Stimulated activated naive CD8-positive, alpha-beta T cell treated with anti-CD3 and anti-CD28 coated beads, Interleukin-15, Interleukin-2, amounts not matched to agents 100 U/mL and 50 U/mL, for 24 hours (primary cell): ENCODE results near the gene PDIK1L.

Experiments
- ATAC-seq: fragments of 150-1000 bp; cut with Tn5 transposase; one replicate; pipeline ENCODE4 v1.10.0; 2021
- DNase-seq: peaks from one replicate; pipeline ENCODE4 v3.0.0; 2021

Gene PDIK1L

DNA sequence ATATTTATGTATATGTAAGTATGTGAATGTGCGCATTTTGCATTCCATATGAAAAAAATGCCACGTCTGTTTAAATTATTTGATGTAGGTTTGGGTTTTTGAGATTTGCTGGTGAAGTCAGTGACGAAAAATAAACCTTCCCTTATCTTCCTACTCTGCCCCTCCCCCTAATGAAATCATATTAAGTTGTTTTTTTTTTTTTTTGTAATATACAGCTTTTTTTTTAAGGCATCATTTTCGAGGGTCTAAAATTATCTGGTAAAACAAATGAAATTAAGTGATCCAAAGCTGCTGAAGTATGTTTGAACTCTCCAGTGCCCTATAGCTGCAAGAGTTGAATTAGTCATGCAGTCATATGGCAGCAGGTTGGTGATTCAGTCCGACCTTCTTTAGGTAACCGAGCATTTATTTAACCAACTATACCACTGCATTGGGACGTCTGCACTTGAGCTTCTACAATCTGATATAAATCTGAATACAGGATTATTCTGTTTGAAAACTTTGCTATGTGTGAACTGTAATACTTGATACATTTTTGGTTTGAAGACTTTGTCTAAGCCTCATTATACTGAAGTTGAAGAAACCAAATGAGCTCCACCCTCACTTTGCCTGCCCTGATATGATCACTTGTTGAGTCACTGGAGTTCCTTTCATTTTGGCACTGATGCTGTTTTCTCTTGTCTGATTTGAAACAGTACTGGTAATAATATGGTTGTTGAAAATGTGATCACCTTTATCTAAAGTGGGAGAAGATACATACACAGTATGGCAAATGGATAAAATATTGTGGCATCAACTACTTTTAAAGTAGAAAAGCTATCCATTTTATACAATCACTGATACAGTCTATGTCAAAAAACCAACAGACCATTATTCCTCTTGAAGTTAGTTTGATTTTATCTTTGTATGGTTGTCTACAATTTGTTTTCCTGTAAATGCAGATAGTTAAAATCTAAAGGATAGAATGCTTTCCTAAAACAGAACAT lies 11.7 kb downstream of the PDIK1L start:
- ATAC-seq (peak; percentile 83), DNase-seq (no peak)

DNA sequence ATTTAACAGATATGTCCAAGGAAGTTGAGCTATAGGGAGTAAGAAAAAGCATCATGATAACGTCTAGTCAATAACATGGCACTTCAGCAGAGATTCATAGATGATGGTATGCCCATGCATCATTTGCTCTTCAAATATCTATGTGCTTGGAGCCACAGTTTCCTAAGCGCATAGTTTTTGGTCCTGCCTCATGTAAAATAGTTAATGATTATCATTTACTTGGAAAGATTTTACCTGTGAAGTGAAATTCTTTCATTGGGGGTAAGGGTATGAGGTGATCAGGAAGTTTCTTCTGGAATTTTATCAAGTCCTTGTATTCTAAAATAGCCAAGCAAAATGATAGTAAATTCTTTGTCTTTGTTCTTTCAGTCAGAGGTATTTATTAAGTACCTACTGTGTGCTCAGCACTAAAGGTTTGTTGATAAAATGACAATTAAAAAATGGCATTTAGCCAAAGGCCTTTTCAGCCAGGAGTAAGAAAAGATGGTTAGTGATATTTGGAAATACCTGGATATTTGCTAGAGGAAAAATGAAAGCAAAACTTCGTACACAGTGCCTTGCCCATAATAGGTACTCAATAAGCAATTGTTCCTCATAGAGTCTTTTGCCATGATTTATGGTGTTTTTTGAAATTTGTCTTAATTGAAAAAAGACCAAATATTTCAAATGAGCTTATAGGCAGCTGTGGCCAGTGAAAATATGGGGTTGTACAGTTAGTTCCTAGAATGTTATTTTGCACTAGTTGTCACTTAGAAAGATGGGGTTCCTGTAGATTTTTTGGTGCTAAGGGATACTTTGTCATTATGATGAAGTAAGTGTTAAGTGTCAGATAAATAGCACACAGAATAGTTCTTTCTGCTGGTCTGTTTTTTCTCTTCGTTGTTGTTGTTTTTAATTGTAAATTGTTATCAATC lies 13.1 kb downstream of the PDIK1L start:
- no peak for DNase-seq
- ATAC-seq, result no peak

DNA sequence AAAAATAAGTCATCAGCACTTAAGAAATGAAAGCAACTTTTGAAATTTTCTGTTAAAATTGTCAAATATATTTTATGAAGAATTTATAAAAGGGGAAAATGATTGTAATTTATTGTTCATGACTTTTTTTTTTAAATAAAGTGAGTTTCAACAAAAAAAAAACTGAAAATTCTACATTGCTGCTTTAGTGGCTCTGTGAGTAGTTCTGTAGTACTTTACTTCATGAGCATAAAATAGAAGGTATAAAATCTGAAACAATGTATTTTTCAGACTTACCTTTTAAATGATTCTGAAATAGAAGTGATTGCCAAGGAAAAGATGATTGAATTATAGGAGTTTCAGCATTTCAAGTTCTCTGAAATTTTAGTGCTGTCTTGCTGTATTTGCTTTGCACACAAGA lies 13.8 kb downstream of the PDIK1L start:
- DNase-seq (no peak), ATAC-seq (no peak)

- no peak for DNase-seq
Observed at GRCh38 chr1:26125946-26126320, 14.3 kb downstream of the PDIK1L start.

DNA sequence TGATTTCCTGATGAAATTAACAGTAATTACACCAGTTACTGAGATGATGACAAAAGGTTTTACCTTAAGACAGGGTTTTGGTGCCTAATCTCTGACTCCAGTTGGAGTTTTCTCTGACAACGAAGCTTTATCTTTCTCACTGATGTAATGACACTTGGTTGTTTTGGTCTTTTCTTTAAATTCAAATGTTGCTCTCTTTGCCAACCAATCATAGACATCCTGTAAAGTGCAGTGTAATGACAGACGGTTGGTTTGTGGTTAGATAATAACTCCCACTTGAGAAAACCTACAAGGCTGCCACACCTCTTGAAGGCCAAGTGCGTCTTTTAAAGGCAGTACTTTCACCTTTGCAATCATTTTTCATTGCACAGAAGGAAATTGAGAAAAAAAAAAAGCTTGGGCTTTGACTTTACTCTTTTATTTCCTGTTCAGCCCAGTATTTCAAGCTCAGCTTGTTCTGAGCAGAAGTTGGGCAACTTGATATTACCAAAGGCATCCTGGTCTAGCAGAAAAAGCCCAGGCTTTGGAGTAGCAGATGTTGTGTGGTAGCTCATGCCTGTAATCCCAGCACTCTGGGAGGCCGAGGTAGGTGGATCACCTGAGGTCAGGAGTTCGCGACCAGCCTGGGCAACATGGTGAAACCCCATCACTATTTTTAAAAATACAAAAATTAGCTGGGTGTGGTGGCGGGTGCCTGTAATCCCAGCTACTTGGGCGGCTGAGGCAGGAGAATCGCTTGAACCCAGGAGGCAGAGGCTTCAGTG lies 14.9 kb downstream of the PDIK1L start:
- ATAC-seq (peak; percentile 89), DNase-seq (peak; percentile 22)

More at GRCh38 chr1:26125946-26126320, 14.3 kb downstream of the PDIK1L start:
- ATAC-seq, result no peak

DNA sequence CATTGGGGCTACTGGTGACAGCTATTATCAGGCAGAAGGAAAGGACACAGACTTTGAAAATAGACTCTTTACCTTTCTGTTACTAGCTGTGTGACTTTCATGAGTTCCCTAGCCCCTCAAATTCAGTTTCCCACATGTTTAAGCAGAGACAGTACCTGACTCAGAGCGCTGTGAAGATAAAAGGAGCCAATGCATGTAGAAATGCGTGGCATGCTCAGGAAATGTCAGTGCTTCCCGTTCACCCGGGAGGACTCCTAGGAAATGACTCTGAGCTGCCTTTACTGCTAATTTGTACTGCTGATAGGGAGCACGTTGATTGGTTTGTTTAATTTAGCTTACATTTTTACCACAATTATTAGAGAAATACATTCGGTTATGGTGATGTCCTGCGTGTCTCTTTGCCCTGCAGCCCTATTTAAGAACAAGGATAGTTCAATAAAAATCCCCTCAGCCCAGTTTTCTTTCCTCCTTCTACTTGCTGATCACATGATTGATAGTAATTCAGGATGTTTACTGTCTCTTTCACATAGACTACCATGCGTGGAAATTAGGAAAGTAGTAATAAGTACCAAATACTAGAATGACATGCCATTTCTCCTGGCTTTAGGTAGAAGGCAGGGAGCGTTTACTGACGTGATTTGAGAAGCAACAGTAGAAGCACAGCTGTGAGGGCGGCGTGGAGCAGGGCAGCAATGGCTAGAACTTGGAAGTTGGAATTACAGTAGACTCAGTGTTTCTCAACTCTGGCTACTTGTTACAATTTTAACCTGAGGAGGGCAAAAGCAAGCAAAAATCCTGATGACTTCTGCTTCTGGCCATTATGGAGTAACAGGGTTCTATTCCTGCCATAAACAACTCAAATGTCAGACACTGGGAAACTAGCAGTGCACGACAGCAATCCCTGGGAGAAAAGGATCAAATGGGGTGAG lies 15.9 kb downstream of the PDIK1L start:
- ATAC-seq, result no peak
- DNase-seq, result no peak

- ATAC-seq, result no peak
- DNase-seq, result no peak
Observed at GRCh38 chr1:26129778-26130177, 18.2 kb downstream of the PDIK1L start.

- no peak for ATAC-seq
- no peak for DNase-seq
Observed at GRCh38 chr1:26130695-26131094, 19.1 kb downstream of the PDIK1L start.

GRCh38 chr1:26132128-26132833 lies 20.7 kb downstream of the PDIK1L start:
- no peak for DNase-seq

DNA sequence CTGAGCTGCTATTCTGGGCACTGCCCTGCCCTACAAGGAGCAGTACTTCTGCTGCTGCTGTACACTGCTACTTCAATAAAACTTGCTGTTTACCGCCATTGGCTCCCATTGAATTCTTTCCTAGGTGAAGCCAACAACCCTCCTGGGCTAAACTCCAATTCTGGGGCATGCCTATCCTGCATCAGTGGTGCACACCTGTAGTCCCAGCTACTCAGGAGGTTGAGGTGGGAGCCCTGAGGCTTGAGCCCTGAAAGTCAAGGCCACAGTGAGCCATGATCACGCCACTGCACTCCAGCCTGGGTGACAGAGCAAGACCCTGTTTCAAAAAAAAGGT lies 21.2 kb downstream of the PDIK1L start:
- no peak for ATAC-seq

More at GRCh38 chr1:26132128-26132833, 20.7 kb downstream of the PDIK1L start:
- ATAC-seq, result no peak

DNA sequence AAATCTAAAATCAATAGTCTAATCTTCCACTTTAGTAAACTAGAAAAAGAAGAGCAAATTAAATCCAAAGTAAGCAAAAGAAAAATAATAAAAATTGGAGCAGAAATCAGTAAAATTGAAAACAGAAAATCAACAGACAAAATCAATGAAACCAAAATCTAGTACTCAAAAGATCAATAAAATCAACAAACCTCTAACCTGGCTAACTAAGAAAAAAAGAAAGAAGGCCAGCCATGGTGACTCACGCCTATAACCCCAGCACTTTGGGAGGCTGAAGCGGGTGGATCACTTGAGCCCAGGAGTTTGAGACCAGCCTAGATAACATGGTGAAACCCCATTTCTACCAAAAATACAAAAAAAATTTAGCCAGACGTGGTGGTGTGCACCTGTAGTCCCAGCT lies 22.8 kb downstream of the PDIK1L start:
- ATAC-seq, result no peak
- no peak for DNase-seq

More for the DNA sequence above, 21.2 kb downstream of the PDIK1L start:
- no peak for DNase-seq

DNA sequence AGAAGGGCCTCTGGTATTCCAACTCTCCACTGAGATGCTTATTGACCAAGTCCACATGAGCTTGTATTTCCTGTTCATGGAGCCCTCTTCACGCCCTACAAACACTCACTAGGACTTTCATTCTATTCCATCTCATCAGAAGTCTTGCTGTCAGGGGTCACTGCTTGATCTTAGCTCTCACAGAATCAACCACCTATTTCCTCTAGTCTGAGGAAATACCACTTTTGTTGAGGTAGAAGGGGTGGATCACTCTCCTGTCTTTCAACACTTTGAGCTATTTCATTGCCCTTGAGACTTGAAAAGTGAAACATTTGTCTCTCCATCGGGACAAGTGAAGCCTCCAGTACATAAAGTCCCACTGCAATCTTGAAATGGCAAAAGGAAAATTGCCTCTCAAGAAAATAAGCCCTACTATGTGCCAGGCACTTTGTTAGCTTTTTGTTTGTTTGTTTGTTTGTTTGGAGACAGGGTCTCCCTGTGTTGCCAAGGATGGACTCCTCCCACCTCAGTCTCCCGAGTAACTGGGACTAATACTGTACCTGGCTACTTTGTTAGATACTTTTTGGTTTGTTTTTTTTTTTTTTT lies 27.4 kb downstream of the PDIK1L start:
- DNase-seq (no peak), ATAC-seq (no peak)

GRCh38 chr1:26142159-26142558 lies 30.5 kb downstream of the PDIK1L start:
- ATAC-seq, result no peak
- DNase-seq, result no peak

- peak; percentile 84 for ATAC-seq
- peak; percentile 77 for DNase-seq
Observed at GRCh38 chr1:26145041-26145959, 33.7 kb downstream of the PDIK1L start.

DNA sequence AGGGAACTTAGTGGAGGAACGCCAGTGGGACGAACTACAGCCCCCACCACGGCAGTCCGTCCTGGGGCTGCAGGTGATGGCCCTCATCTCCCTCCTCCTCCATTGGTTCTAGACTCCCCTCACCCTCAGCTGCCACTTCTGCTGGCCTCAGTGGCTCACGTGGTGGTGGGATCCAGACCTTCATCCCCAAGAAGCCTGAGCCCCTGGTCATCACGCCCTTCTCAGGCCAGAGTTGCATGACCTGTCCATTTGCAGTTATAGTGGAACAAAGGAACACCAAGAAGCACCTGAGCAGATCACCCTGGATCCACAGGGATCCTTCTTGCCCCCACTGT lies 34.3 kb downstream of the PDIK1L start:
- DNase-seq (no peak), ATAC-seq (no peak)

GRCh38 chr1:26148887-26149286 lies 37.3 kb downstream of the PDIK1L start:
- no peak for DNase-seq
- no peak for ATAC-seq

GRCh38 chr1:26153966-26154532 lies 42.4 kb downstream of the PDIK1L start:
- ATAC-seq, result no peak

GRCh38 chr1:26154750-26155149 lies 43.1 kb downstream of the PDIK1L start:
- ATAC-seq, result no peak

More at GRCh38 chr1:26153966-26154532, 42.4 kb downstream of the PDIK1L start:
- DNase-seq, result no peak

More at GRCh38 chr1:26154750-26155149, 43.1 kb downstream of the PDIK1L start:
- DNase-seq, result no peak
